ENCODE data around the gene RHBDD2.
A peak's percentile ranks its signal among the peaks of the same experiment; 100 is the strongest.
"Not testable (repeated sequence)": the region's sequence is repeated elsewhere in the genome, so short reads cannot be mapped to it uniquely, and the experiment has no call there.

RHBDD2 gene

GRCh38 chr7:75889826-75890225 is 11.0 kb downstream of the RHBDD2 start:
- no peak for DNase-seq

- DNase-seq, result not testable (repeated sequence)
Observed at GRCh38 chr7:75891237-75891636, 12.4 kb downstream of the RHBDD2 start.

GRCh38 chr7:75891815-75892411 is 13.1 kb downstream of the RHBDD2 start:
- DNase-seq, result no peak

- DNase-seq, result no peak
Observed at GRCh38 chr7:75892634-75893272, 13.9 kb downstream of the RHBDD2 start.

GRCh38 chr7:75896803-75897327 is 18.0 kb downstream of the RHBDD2 start:
- no peak for DNase-seq

GRCh38 chr7:75900617-75901315 is 21.9 kb downstream of the RHBDD2 start:
- no peak for DNase-seq

GRCh38 chr7:75905785-75906604 is 27.2 kb downstream of the RHBDD2 start:
- no peak for DNase-seq

GRCh38 chr7:75906991-75907667 is 28.3 kb downstream of the RHBDD2 start:
- no peak for DNase-seq

- not testable (repeated sequence) for DNase-seq
Observed at GRCh38 chr7:75907668-75908039, 28.8 kb downstream of the RHBDD2 start.

GRCh38 chr7:75909521-75910132 is 30.8 kb downstream of the RHBDD2 start:
- DNase-seq, result no peak

GRCh38 chr7:75911186-75911585 is 32.4 kb downstream of the RHBDD2 start:
- DNase-seq, result not testable (repeated sequence)

GRCh38 chr7:75913437-75913836 is 34.6 kb downstream of the RHBDD2 start:
- DNase-seq, result no peak

GRCh38 chr7:75914169-75914654 is 35.4 kb downstream of the RHBDD2 start:
- DNase-seq, result no peak

GRCh38 chr7:75914655-75915415 is 36.0 kb downstream of the RHBDD2 start, which contains the start of gene POR:
TSS of gene POR (plus strand) at chr7:75915155. CDS start at chr7:75954002, 38,847 bp downstream.
- DNase-seq, result peak; percentile 44

- no peak for DNase-seq
Observed at GRCh38 chr7:75915416-75916156, 36.8 kb downstream of the RHBDD2 start.

GRCh38 chr7:75916259-75916658 is 37.4 kb downstream of the RHBDD2 start:
- no peak for DNase-seq

GRCh38 chr7:75916685-75917634 is 38.1 kb downstream of the RHBDD2 start:
- no peak for DNase-seq

- no peak for DNase-seq
Observed at GRCh38 chr7:75920431-75921161, 41.8 kb downstream of the RHBDD2 start.

Data from NCI-H2081 treated with DMSO at 0.1 percent for 48 hours (cell line).